ENCODE data around the gene FAM135A. TPM values are rescaled to one million over a fixed set of nuclear protein-coding genes. Genes with fewer than 3 reads are reported as not detected.

The FAM135A gene
- polyA plus RNA-seq, 2 of the 4 experiments (the other 2 are of a cell fraction), result 11.3 to 33.6 TPM

DNA sequence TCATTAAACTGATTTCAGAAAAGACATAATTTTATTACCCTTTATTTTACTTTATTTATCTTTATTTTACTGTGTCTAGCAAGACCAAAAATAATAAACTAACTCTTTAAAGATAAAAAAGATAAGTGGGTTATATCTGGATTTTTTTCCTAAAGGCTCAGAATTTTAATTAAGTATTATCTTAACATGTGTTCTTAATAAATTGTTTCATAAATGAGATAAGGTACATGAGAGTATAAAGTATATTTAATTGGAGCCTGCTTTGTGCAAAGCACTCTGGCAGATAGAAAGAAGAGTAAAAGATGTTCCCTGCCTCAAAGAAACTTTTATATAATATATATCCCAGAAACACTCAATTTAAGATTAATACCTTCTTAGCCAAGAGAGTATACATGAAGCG, 8.7 kb upstream of the FAM135A start:
- no peak for DNase-seq (ENCODE audit: low read depth in 1 of 2, low spot score in 1 of 2)
- Histone ChIP-seq H3K4me1 (peaks cover 12% of the 10 kb centered on the region), H3K4me3 (no peak overlapping the region), H3K4me2 (no peak overlapping the region), H3K27ac (no peak overlapping the region), H3K9me3 (no peaks in the 10 kb centered on the region)
- TF ChIP-seq, protein P1, sequence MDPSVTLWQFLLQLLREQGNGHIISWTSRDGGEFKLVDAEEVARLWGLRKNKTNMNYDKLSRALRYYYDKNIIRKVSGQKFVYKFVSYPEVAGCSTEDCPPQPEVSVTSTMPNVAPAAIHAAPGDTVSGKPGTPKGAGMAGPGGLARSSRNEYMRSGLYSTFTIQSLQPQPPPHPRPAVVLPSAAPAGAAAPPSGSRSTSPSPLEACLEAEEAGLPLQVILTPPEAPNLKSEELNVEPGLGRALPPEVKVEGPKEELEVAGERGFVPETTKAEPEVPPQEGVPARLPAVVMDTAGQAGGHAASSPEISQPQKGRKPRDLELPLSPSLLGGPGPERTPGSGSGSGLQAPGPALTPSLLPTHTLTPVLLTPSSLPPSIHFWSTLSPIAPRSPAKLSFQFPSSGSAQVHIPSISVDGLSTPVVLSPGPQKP (IDR thresholded peaks at IDR 0.05; ENCODE audit: low read depth, low read length), result no peak
- TF ChIP-seq, protein P2, sequence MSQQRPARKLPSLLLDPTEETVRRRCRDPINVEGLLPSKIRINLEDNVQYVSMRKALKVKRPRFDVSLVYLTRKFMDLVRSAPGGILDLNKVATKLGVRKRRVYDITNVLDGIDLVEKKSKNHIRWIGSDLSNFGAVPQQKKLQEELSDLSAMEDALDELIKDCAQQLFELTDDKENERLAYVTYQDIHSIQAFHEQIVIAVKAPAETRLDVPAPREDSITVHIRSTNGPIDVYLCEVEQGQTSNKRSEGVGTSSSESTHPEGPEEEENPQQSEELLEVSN (IDR thresholded peaks at IDR 0.05; ENCODE audit: borderline replicate concordance, low read depth), result no peak
- FAIRE-seq, result no peak
- ATAC-seq, result no peak
- POLR2A ChIA-PET, result interaction anchor here (0.6 kb wide), 1 partner anchor 9 kb away, joined by 3 read pairs; the partner anchor contains the start of gene FAM135A
- CTCF ChIA-PET, result no interaction called here
- WGBS (ENCODE audit: missing lambda C conversion rate), result 90% methylated on average over 1 of the region's 1 CpG

DNA sequence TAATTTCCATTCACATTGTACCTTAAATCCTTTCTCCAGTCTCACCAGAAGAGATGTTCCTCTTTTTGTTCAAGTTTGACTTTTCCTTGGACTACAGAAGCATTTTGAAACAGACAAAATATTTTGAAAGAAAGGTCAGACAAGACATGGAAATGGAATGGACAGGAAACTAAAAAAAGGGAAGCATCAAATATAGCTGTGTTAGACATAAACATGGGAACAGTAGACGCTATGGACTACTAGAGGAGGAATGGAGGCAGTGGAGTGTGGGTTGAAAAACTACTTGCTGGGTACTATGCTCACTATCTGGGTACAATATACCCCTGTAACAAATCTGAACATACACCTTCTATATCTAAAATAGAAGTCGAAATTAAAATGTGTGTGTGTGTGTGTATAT, 4.1 kb upstream of the FAM135A start:
- Histone ChIP-seq H3K4me3 (no peak overlapping the region), H3K27ac (no peak overlapping the region), H3K9me3 (no peaks in the 10 kb centered on the region), H3K4me2 (no peak overlapping the region), H3K4me1 (peaks cover 12% of the 10 kb centered on the region; the same call in 1 of the 3 replicates)
- no peak for ATAC-seq
- DNase-seq (ENCODE audit: low read depth in 1 of 2, low spot score in 1 of 2), result no peak
- POLR2A ChIA-PET, result no interaction called here
- CTCF ChIA-PET, result no interaction called here
- no peak for FAIRE-seq
- 79% methylated on average over 2 of the region's 2 CpGs for WGBS (ENCODE audit: missing lambda C conversion rate)
- TF ChIP-seq NR3C1 (IDR thresholded peaks at IDR 0.05), result no peak
- no peak for TF ChIP-seq MAZ (IDR thresholded peaks at IDR 0.05; ENCODE audit: borderline replicate concordance, low read depth, low read length)
- TF ChIP-seq HOXB5 (CRISPR knock-in tag; IDR thresholded peaks at IDR 0.05), result no peak
- TF ChIP-seq MYC (IDR thresholded peaks at IDR 0.05; ENCODE audit: borderline replicate concordance, low read length), result no peak
- no peak for TF ChIP-seq GATA3 (IDR thresholded peaks at IDR 0.05; ENCODE audit: borderline replicate concordance)
- TF ChIP-seq CBX2 (IDR thresholded peaks at IDR 0.05; ENCODE audit: borderline replicate concordance, low read depth), result no peak
- TF ChIP-seq, protein P3, sequence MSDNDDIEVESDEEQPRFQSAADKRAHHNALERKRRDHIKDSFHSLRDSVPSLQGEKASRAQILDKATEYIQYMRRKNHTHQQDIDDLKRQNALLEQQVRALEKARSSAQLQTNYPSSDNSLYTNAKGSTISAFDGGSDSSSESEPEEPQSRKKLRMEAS (IDR thresholded peaks at IDR 0.05), result no peak
- TF ChIP-seq ZFP36 (IDR thresholded peaks at IDR 0.05; ENCODE audit: borderline replicate concordance, partially characterized antibody), result no peak
- TF ChIP-seq, protein P2 (IDR thresholded peaks at IDR 0.05; ENCODE audit: borderline replicate concordance, low read depth), result no peak
- TF ChIP-seq RCOR1 (IDR thresholded peaks at IDR 0.05; ENCODE audit: low read depth, low read length), result no peak
- no peak for TF ChIP-seq ESRRA (IDR thresholded peaks at IDR 0.05; ENCODE audit: borderline replicate concordance, low read length)
- TF ChIP-seq ZC3H11A (IDR thresholded peaks at IDR 0.05), result no peak
- TF ChIP-seq NFE2L2 (conservative IDR thresholded peaks at IDR 0.05; ENCODE audit: low read length), result no peak
- TF ChIP-seq, protein P4, sequence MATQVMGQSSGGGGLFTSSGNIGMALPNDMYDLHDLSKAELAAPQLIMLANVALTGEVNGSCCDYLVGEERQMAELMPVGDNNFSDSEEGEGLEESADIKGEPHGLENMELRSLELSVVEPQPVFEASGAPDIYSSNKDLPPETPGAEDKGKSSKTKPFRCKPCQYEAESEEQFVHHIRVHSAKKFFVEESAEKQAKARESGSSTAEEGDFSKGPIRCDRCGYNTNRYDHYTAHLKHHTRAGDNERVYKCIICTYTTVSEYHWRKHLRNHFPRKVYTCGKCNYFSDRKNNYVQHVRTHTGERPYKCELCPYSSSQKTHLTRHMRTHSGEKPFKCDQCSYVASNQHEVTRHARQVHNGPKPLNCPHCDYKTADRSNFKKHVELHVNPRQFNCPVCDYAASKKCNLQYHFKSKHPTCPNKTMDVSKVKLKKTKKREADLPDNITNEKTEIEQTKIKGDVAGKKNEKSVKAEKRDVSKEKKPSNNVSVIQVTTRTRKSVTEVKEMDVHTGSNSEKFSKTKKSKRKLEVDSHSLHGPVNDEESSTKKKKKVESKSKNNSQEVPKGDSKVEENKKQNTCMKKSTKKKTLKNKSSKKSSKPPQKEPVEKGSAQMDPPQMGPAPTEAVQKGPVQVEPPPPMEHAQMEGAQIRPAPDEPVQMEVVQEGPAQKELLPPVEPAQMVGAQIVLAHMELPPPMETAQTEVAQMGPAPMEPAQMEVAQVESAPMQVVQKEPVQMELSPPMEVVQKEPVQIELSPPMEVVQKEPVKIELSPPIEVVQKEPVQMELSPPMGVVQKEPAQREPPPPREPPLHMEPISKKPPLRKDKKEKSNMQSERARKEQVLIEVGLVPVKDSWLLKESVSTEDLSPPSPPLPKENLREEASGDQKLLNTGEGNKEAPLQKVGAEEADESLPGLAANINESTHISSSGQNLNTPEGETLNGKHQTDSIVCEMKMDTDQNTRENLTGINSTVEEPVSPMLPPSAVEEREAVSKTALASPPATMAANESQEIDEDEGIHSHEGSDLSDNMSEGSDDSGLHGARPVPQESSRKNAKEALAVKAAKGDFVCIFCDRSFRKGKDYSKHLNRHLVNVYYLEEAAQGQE (IDR thresholded peaks at IDR 0.05), result no peak
- TF ChIP-seq CHD4 (IDR thresholded peaks at IDR 0.05; ENCODE audit: borderline replicate concordance), result no peak
- no peak for TF ChIP-seq JUNB (IDR thresholded peaks at IDR 0.05)
